ENCODE data around the gene FRMD4A.

- TF ChIP-seq CTCF (conservative IDR thresholded peaks at IDR 0.05; ENCODE audit: low read depth, low read length) = no peak
- no peak; the same call in 1 of the 2 replicates for TF ChIP-seq BHLHE40 (IDR thresholded peaks at IDR 0.05; ENCODE audit: low read depth, low read length)
- 0 out of 2 replicates have a peak, but pooled peaks have one; percentile 26 for TF ChIP-seq RFX5 (IDR thresholded peaks at IDR 0.05; ENCODE audit: low read depth, low read length)
- TF ChIP-seq, protein P1, sequence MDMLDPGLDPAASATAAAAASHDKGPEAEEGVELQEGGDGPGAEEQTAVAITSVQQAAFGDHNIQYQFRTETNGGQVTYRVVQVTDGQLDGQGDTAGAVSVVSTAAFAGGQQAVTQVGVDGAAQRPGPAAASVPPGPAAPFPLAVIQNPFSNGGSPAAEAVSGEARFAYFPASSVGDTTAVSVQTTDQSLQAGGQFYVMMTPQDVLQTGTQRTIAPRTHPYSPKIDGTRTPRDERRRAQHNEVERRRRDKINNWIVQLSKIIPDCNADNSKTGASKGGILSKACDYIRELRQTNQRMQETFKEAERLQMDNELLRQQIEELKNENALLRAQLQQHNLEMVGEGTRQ (IDR thresholded peaks at IDR 0.05; ENCODE audit: low read depth, low read length) = no peak
- no peak for TF ChIP-seq CHD1 (IDR thresholded peaks at IDR 0.05; ENCODE audit: low read depth, low read length)
- no peak for TF ChIP-seq POLR2A (IDR thresholded peaks at IDR 0.05; ENCODE audit: low read depth, low read length)
- peak; percentile 32; the same call in 1 of the 2 replicates for TF ChIP-seq NFE2L2 (IDR thresholded peaks at IDR 0.05; ENCODE audit: low read depth, low read length)
- TF ChIP-seq, protein P2, sequence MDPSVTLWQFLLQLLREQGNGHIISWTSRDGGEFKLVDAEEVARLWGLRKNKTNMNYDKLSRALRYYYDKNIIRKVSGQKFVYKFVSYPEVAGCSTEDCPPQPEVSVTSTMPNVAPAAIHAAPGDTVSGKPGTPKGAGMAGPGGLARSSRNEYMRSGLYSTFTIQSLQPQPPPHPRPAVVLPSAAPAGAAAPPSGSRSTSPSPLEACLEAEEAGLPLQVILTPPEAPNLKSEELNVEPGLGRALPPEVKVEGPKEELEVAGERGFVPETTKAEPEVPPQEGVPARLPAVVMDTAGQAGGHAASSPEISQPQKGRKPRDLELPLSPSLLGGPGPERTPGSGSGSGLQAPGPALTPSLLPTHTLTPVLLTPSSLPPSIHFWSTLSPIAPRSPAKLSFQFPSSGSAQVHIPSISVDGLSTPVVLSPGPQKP (IDR thresholded peaks at IDR 0.05; ENCODE audit: borderline replicate concordance, low read depth, low read length) = no peak
Observed at GRCh38 chr10:13978533-13979115, 352.1 kb downstream of the FRMD4A start.

All from IMR-90 (cell line).